IMR-90 (cell line): Measurements from ENCODE around the gene BAZ1A. TPM values are rescaled to one million over a fixed set of nuclear protein-coding genes. Genes with fewer than 3 reads are reported as not detected.

ENCODE experiments used
- ATAC-seq: fragments of 200-7000 bp; cut with Tn5 transposase; 2 replicates; pipeline ENCODE4 v1.9.1; 2020; ENCODE audit warnings: low read depth, mild to moderate bottlenecking, moderate library complexity
- BruUV-seq: library from RNA; stranded (reverse); fragments of 400-500 nt; replicated peaks from 2 replicates; lab custom pipeline; 2021; lab: Mats Ljungman, UMichigan
- CTCF ChIA-PET: fragments of 300-600 bp; formaldehyde crosslinking; extraction: SDS; loops from one replicate; lab custom pipeline; 2021; ENCODE audit warnings: antibody characterized with exemption; lab: Yijun Ruan, JAX
- POLR2A ChIA-PET: fragments of 300-600 bp; sonication (Branson Sonifier 250); formaldehyde crosslinking; loops from one replicate; lab custom pipeline; 2022; ENCODE audit warnings: antibody characterized with exemption; ENCODE audit not compliant: unreplicated experiment; lab: Charles Lee
- DNase-seq: peaks from one replicate; pipeline ENCODE4 v3.0.0; 2013
- H2AFZ ChIP-seq: replicated peaks from 2 replicates; pipeline ENCODE3; 2013; ENCODE audit warnings: low read length, mild to moderate bottlenecking; ENCODE audit not compliant: poor library complexity
- H2AK5ac ChIP-seq: 2 replicates; pipeline ENCODE4 v1.6.1; 2013; ENCODE audit warnings: low read depth, low read length, inconsistent platforms
- H2AK9ac ChIP-seq: replicated peaks from 2 replicates; pipeline ENCODE3; 2013; ENCODE audit warnings: mild to moderate bottlenecking, low read depth, low read length, moderate library complexity; ENCODE audit not compliant: poor library complexity
- H2BK120ac ChIP-seq: 2 replicates; pipeline ENCODE4 v1.6.1; 2013; ENCODE audit warnings: low read depth, low read length, inconsistent platforms
- H2BK15ac ChIP-seq: 3 replicates; pipeline ENCODE4 v1.6.1; 2013; ENCODE audit warnings: low read depth, low read length, inconsistent platforms
- H2BK20ac ChIP-seq: 2 replicates; pipeline ENCODE4 v1.6.1; 2013; ENCODE audit warnings: low read depth, mild to moderate bottlenecking, inconsistent platforms, low read length, moderate library complexity
- H2BK5ac ChIP-seq: 2 replicates; pipeline ENCODE4 v1.6.1; 2013; ENCODE audit warnings: mild to moderate bottlenecking, low read depth, low read length, inconsistent platforms; ENCODE audit not compliant: poor library complexity, severe bottlenecking
- H3K14ac ChIP-seq: replicated peaks from 2 replicates; pipeline ENCODE4 v1.6.1; 2013; ENCODE audit warnings: low read depth, low read length, inconsistent platforms
- H3K18ac ChIP-seq: 2 replicates; pipeline ENCODE4 v1.6.1; 2013; ENCODE audit warnings: low read depth, low read length, control low read depth
- H3K23ac ChIP-seq: 2 replicates; pipeline ENCODE4 v1.6.1; 2013; ENCODE audit warnings: low read depth, low read length, inconsistent platforms
- H3K27ac ChIP-seq: 2 replicates; pipeline ENCODE4 v1.5.1; 2013; ENCODE audit warnings: mild to moderate bottlenecking, control low read depth, low read length; ENCODE audit not compliant: insufficient read depth
- H3K27me3 ChIP-seq: 2 replicates; pipeline ENCODE4 v1.6.1; 2013; ENCODE audit warnings: low read length; ENCODE audit not compliant: control insufficient read depth, insufficient read depth
- H3K36me3 ChIP-seq: 2 replicates; pipeline ENCODE4 v1.6.1; 2013; ENCODE audit warnings: low read length, mixed read lengths; ENCODE audit not compliant: control insufficient read depth, insufficient read depth
- H3K4ac ChIP-seq: 2 replicates; pipeline ENCODE4 v1.6.1; 2013; ENCODE audit warnings: low read depth, low read length, inconsistent platforms
- H3K4me1 ChIP-seq: 2 replicates; pipeline ENCODE4 v1.6.1; 2013; ENCODE audit warnings: low read length, mixed read lengths; ENCODE audit not compliant: control insufficient read depth, insufficient read depth
- H3K4me2 ChIP-seq: 2 replicates; pipeline ENCODE4 v1.6.1; 2013; ENCODE audit warnings: low read depth, mild to moderate bottlenecking, control low read depth, low read length, moderate library complexity
- H3K4me3 ChIP-seq: 2 replicates; pipeline ENCODE4 v1.5.1; 2013; ENCODE audit warnings: low read depth, mild to moderate bottlenecking, control low read depth, low read length, moderate library complexity; ENCODE audit not compliant: insufficient read depth
- H3K56ac ChIP-seq: 2 replicates; pipeline ENCODE4 v1.6.1; 2013; ENCODE audit warnings: low read length, inconsistent platforms; ENCODE audit not compliant: insufficient read depth; ENCODE audit errors: extremely low read depth
- H3K79me1 ChIP-seq, 2 experiments: 2 replicates each; pipeline ENCODE4 v1.6.1; 2013; ENCODE audit warnings: low read length in 2 of 2, inconsistent platforms in 1 of 2, low read depth in 1 of 2
- H3K9ac ChIP-seq: 2 replicates; pipeline ENCODE4 v1.6.1; 2013; ENCODE audit warnings: low read depth, low read length, control low read depth
- H3K9me1 ChIP-seq: 2 replicates; pipeline ENCODE4 v1.6.1; 2013; ENCODE audit warnings: low read length, inconsistent platforms; ENCODE audit not compliant: insufficient read depth
- H3K9me3 ChIP-seq: 2 replicates; pipeline ENCODE4 v1.6.1; 2013; ENCODE audit warnings: low read length; ENCODE audit not compliant: control insufficient read depth, insufficient read depth
- H4K20me1 ChIP-seq: 2 replicates; pipeline ENCODE4 v1.6.1; 2013; ENCODE audit warnings: low read length, inconsistent platforms; ENCODE audit not compliant: insufficient read depth
- H4K5ac ChIP-seq: 2 replicates; pipeline ENCODE4 v1.6.1; 2013; ENCODE audit warnings: mild to moderate bottlenecking, low read depth, low read length, control low read depth
- H4K8ac ChIP-seq, 2 experiments: 2 replicates each; pipeline ENCODE4 v1.6.1; 2013; ENCODE audit warnings: low read depth in 2 of 2, low read length in 2 of 2, control low read depth in 1 of 2, inconsistent platforms in 1 of 2
- H4K91ac ChIP-seq: 2 replicates; pipeline ENCODE4 v1.6.1; 2013; ENCODE audit warnings: low read depth, low read length, inconsistent platforms; ENCODE audit not compliant: insufficient read depth
- BHLHE40 ChIP-seq: fragments of 150-350 bp; IDR thresholded peaks from 2 replicates; pipeline ENCODE4 v1.6.1; 2016; ENCODE audit warnings: mild to moderate bottlenecking, low read depth, low read length
- CEBPB ChIP-seq: IDR thresholded peaks from 2 replicates; pipeline ENCODE4 v1.6.1; 2012; ENCODE audit warnings: low read depth, low read length, improper control_type of control experiment
- CHD1 ChIP-seq: IDR thresholded peaks from 2 replicates; pipeline ENCODE4 v1.6.1; 2012; ENCODE audit warnings: low read depth, low read length, improper control_type of control experiment
- ELK1 ChIP-seq: fragments of 150-350 bp; IDR thresholded peaks from 2 replicates; pipeline ENCODE4 v1.6.1; 2016; ENCODE audit warnings: low read depth, mild to moderate bottlenecking, low read length, moderate library complexity, borderline replicate concordance
- FOS ChIP-seq: fragments of 150-350 bp; IDR thresholded peaks from 2 replicates; pipeline ENCODE4 v1.6.1; 2016; ENCODE audit warnings: low read depth, low read length
- MAFK ChIP-seq: IDR thresholded peaks from 2 replicates; pipeline ENCODE4 v1.6.1; 2012; ENCODE audit warnings: low read depth, low read length, improper control_type of control experiment
- MAZ ChIP-seq: IDR thresholded peaks from 2 replicates; pipeline ENCODE4 v1.6.1; 2012; ENCODE audit warnings: low read depth, mild to moderate bottlenecking, low read length, improper control_type of control experiment, moderate library complexity, borderline replicate concordance
- MXI1 ChIP-seq: IDR thresholded peaks from 2 replicates; pipeline ENCODE4 v1.6.1; 2012; ENCODE audit warnings: low read depth, mild to moderate bottlenecking, low read length, moderate library complexity, borderline replicate concordance
- NFE2L2 ChIP-seq: fragments of 150-350 bp; IDR thresholded peaks from 2 replicates; pipeline ENCODE4 v1.6.1; 2016; ENCODE audit warnings: low read depth, mild to moderate bottlenecking, low read length
- POLR2A ChIP-seq: IDR thresholded peaks from 2 replicates; pipeline ENCODE4 v1.6.1; 2012; ENCODE audit warnings: mild to moderate bottlenecking, low read depth, low read length
- RAD21 ChIP-seq: IDR thresholded peaks from 2 replicates; pipeline ENCODE4 v1.6.1; 2012; ENCODE audit warnings: low read length, improper control_type of control experiment
- RCOR1 ChIP-seq: IDR thresholded peaks from 2 replicates; pipeline ENCODE4 v1.6.1; 2012; ENCODE audit warnings: mild to moderate bottlenecking, low read length, improper control_type of control experiment; ENCODE audit not compliant: insufficient replicate concordance
- RFX5 ChIP-seq: IDR thresholded peaks from 2 replicates; pipeline ENCODE4 v1.8.0; 2012; ENCODE audit warnings: low read depth, mild to moderate bottlenecking, low read length, moderate library complexity
- SMC3 ChIP-seq: fragments of 150-350 bp; IDR thresholded peaks from 2 replicates; pipeline ENCODE4 v1.6.1; 2016; ENCODE audit warnings: low read depth, mild to moderate bottlenecking, antibody characterized with exemption, low read length, moderate library complexity
- WGBS, 2 experiments: methylation state at CpG; one replicate each; pipeline versions ENCODE4 v1.1.5 to v1.1.7; 2013; ENCODE audit warnings: missing lambda C conversion rate in 2 of 2; ENCODE audit not compliant: insufficient read length in 1 of 2; ENCODE audit errors: extremely low coverage in 2 of 2; 5-methylcytosine and 5-hydroxymethylcytosine counted together
- dilution Hi-C: fragments of 300-500 bp; cut with HindIII; formaldehyde crosslinking; loops from one replicate; pipeline ENCODE4 v1.14.3; 2018; ENCODE audit warnings: low sequenced_read_pairs; ENCODE audit not compliant: unreplicated experiment
- in situ Hi-C: fragments of 300-500 bp; cut with MboI; formaldehyde crosslinking; loops from 3 replicates; pipeline ENCODE4 v1.14.3; 2019; ENCODE audit warnings: low sequenced_read_pairs, inconsistent platforms, mixed read lengths
- intact Hi-C: fragments of 100-400 bp; cut with micrococcal nuclease; formaldehyde crosslinking; loops from 2 replicates; pipeline ENCODE4 v1.10.0; 2022
- polyA plus RNA-seq, 3 experiments: library from polyadenylated mRNA; depleted of rRNA; stranded (reverse); fragments of >200 nt; gene quantifications; 2 replicates each; pipeline ENCODE4 v1.2.3, GENCODE V29; 2012; ENCODE audit warnings: low replicate concordance in 1 of 3
- total RNA-seq: library from RNA; depleted of rRNA; stranded (reverse); fragments of >200 nt; gene quantifications from 2 replicates; pipeline ENCODE4 v1.2.3, GENCODE V29; 2012
- TF ChIP-seq, protein P1 (sequence below): conservative IDR thresholded peaks from 2 replicates; pipeline ENCODE4 v1.5.1; 2012; ENCODE audit warnings: mild to moderate bottlenecking, low read depth, low read length, improper control_type of control experiment
- TF ChIP-seq, protein P2 (sequence below): fragments of 150-350 bp; IDR thresholded peaks from 2 replicates; pipeline ENCODE4 v1.6.1; 2017; ENCODE audit warnings: mild to moderate bottlenecking, antibody characterized with exemption, low read length, low read depth

The BAZ1A gene
- total and polyA plus RNA-seq, 2 of the 4 experiments (the other 2 are of a cell fraction), result 15.3 to 23.8 TPM

DNA sequence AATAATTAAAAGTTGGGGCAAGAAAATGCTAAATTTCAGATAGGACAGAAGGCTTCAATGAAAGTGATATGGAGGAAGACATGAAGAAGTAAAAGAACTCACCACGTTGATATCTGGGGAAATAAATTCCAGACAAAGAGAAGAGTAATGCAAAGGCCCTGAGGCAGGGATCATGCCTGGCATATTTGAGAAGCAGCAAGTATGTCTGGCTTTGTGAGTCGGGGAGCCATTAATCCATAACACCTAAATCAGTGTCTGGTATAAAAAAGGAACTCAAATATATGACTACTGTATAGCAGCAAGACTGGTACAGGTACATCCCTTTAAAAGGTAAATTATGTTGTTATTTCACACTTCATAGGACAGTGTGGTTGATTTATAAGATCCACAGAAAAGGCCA lies 16.4 kb downstream of the BAZ1A start:
- Histone ChIP-seq H2AK5ac (no peak overlapping the region), H3K9me3 (no peaks in the 10 kb centered on the region), H2AFZ (no peak overlapping the region), H3K9ac (no peak overlapping the region), H4K5ac (no peak overlapping the region), H4K91ac (no peak overlapping the region), H3K27me3 (no peaks in the 10 kb centered on the region), H3K36me3 (peaks cover 20% of the 10 kb centered on the region), H2BK15ac (no peak overlapping the region), H3K23ac (no peak overlapping the region), H3K4ac (no peak overlapping the region), H3K4me2 (no peak overlapping the region), H4K8ac (no peak overlapping the region), H2BK20ac (no peak overlapping the region), H3K14ac (no peak overlapping the region), H3K18ac (no peak overlapping the region), H3K4me3 (no peak overlapping the region), H3K79me1 (peaks cover 29 to 53% of the 10 kb centered on the region in 2 experiments), H4K20me1 (peaks cover 1% of the 10 kb centered on the region; the same call in 1 of the 2 replicates), H3K27ac (no peak overlapping the region), H2BK120ac (no peak overlapping the region), H2AK9ac (no peak overlapping the region), H3K4me1 (no peaks in the 10 kb centered on the region), H3K56ac (no peak overlapping the region), H3K9me1 (no peaks in the 10 kb centered on the region), H2BK5ac (no peak overlapping the region)
- BruUV-seq, result no TSS peak
- ChIA-PET POLR2A (no interaction called here), CTCF (no interaction called here)
- TF ChIP-seq SMC3 (no peak), NFE2L2 (no peak), RFX5 (no peak), MXI1 (no peak), POLR2A (no peak), RAD21 (no peak), CHD1 (no peak), FOS (no peak), ELK1 (no peak), MAFK (no peak), CEBPB (no peak), RCOR1 (no peak), MAZ (no peak), BHLHE40 (no peak)
- TF ChIP-seq, protein P1, sequence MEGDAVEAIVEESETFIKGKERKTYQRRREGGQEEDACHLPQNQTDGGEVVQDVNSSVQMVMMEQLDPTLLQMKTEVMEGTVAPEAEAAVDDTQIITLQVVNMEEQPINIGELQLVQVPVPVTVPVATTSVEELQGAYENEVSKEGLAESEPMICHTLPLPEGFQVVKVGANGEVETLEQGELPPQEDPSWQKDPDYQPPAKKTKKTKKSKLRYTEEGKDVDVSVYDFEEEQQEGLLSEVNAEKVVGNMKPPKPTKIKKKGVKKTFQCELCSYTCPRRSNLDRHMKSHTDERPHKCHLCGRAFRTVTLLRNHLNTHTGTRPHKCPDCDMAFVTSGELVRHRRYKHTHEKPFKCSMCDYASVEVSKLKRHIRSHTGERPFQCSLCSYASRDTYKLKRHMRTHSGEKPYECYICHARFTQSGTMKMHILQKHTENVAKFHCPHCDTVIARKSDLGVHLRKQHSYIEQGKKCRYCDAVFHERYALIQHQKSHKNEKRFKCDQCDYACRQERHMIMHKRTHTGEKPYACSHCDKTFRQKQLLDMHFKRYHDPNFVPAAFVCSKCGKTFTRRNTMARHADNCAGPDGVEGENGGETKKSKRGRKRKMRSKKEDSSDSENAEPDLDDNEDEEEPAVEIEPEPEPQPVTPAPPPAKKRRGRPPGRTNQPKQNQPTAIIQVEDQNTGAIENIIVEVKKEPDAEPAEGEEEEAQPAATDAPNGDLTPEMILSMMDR, result no peak
- TF ChIP-seq, protein P2, sequence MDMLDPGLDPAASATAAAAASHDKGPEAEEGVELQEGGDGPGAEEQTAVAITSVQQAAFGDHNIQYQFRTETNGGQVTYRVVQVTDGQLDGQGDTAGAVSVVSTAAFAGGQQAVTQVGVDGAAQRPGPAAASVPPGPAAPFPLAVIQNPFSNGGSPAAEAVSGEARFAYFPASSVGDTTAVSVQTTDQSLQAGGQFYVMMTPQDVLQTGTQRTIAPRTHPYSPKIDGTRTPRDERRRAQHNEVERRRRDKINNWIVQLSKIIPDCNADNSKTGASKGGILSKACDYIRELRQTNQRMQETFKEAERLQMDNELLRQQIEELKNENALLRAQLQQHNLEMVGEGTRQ, result no peak
- ATAC-seq (no peak), DNase-seq (no peak)
- intact Hi-C loops (no loop called here), dilution Hi-C loops (no loop called here), in situ Hi-C loops (no loop called here)
- no CpG with 5 or more reads among the region's 2 CpGs for WGBS, 2 experiments
